OCI-LY1 (cell line): ENCODE results near the gene RAI14.

ENCODE experiments used
- CTCF ChIP-seq: fragments of 200-600 bp; sonication (generic), shearing (Covaris generic); IDR thresholded peaks from 2 replicates; pipeline ENCODE4 v1.5.1; 2017; ENCODE audit warnings: mild to moderate bottlenecking, antibody characterized with exemption, low read length, moderate library complexity, mixed read lengths
- EZH2 ChIP-seq: fragments of 200-600 bp; sonication (generic), shearing (Covaris generic); IDR thresholded peaks from 2 replicates; pipeline ENCODE4 v1.8.0; 2017; ENCODE audit warnings: borderline replicate concordance, mixed run types, mild to moderate bottlenecking, antibody characterized with exemption, low read length, moderate library complexity, mixed read lengths

GRCh38 chr5:34770486-34770885, 114.4 kb downstream of the RAI14 start:
- TF ChIP-seq CTCF (no peak), EZH2 (no peak)
